IgD-negative memory B cell (primary cell): ENCODE results near the gene HIC1. TPM values are rescaled to one million over a fixed set of nuclear protein-coding genes. Genes with fewer than 3 reads are reported as not detected.
A peak's percentile ranks its signal among the peaks of the same experiment; 100 is the strongest.

Experiments used
- H3K27ac Mint-ChIP-seq, 3 donors: one replicate each; pipeline ENCODE4 v1.8.0; 2020 to 2022; ENCODE audit warnings: mild to moderate bottlenecking in 3 of 3, mixed read lengths in 3 of 3, moderate library complexity in 1 of 3
- H3K27me3 Mint-ChIP-seq: one replicate; pipeline ENCODE4 v1.8.0; 2021; ENCODE audit warnings: mixed read lengths
- H3K36me3 Mint-ChIP-seq: one replicate; pipeline ENCODE4 v1.8.0; 2020; ENCODE audit warnings: mild to moderate bottlenecking, mixed read lengths
- H3K4me1 Mint-ChIP-seq, 3 donors: one replicate each; pipeline ENCODE4 v1.8.0; 2020 to 2022; ENCODE audit warnings: mixed read lengths in 3 of 3, mild to moderate bottlenecking in 1 of 3
- H3K4me3 Mint-ChIP-seq, 4 donors: one replicate each; pipeline ENCODE4 v1.8.0; 2020 to 2022; ENCODE audit warnings: mild to moderate bottlenecking in 4 of 4, mixed read lengths in 4 of 4, moderate library complexity in 3 of 4
- H3K9me3 Mint-ChIP-seq, 3 donors: one replicate each; pipeline ENCODE4 v1.8.0; 2020 to 2021; ENCODE audit warnings: mixed read lengths in 3 of 3, mild to moderate bottlenecking in 1 of 3
- polyA plus RNA-seq: library from polyadenylated mRNA; unstranded; fragments of 300-500 nt; fragmentation: Illumina TruSeq; gene quantifications from one replicate; pipeline ENCODE4 v1.2.3, GENCODE V29; 2021

HIC1 gene
- polyA plus RNA-seq, 1 donor from 2014 or later: 0.88 TPM

DNA sequence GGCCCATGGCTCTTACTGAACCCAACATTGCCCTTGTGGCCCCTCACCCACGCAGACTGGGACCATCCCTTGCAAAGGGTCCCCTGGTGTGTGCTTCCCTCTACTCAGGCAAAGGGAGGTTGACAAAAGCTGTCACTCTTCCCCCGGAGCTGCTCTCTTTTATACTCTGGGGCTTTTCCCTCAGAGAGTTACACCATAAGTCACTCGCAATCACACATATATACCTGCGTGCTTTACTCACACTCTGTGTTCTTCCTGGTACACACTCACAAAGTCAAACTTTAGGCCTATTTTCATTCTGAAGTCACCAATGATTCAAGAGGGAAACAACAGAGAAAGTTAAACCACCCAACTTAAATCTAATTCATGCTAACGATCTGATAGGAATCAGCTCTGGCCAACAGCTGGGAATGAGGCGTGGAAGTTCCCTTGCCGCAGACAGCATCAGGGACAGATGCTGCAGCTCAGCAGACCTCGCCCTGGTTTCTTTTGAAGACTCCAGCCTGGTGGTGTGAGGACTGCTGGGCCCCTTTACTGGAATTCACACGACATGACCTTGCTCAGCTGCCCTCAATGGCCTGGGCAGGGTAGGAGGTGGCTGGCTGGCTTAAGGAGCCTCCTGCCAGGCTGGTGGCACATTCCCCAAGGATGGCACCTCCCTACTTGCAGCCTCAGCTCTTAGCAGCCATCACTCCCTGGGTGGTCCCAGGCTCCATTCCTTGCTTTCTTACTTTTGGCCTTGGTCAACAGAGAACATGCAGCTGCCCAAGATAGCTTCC is 27.3 kb downstream of the HIC1 start:
- no peak overlapping the region for H3K4me3 Mint-ChIP-seq
- H3K36me3 Mint-ChIP-seq: peaks cover 14% of the 10 kb centered on the region
- H3K4me1 Mint-ChIP-seq: peaks cover 8 to 13% (median 11%) of the 10 kb centered on the region in 3 donors
- no peaks in the 10 kb centered on the region for H3K27me3 Mint-ChIP-seq
- no peaks in the 10 kb centered on the region for H3K9me3 Mint-ChIP-seq
- H3K27ac Mint-ChIP-seq: peak overlapping the region in 1 of 3 donors; percentile 71

- Mint-ChIP-seq H3K36me3 (peaks cover 10% of the 10 kb centered on the region), H3K4me3 (no peak overlapping the region), H3K27ac (peak overlapping the region in 2 of 3 donors; percentile 5 to 6), H3K9me3 (no peaks in the 10 kb centered on the region), H3K4me1 (peaks cover 20 to 24% (median 22%) of the 10 kb centered on the region in 3 donors), H3K27me3 (peaks cover 4% of the 10 kb centered on the region)
These were observed 28.7 kb downstream of the HIC1 start for GRCh38 chr17:2083613-2084035.

- Mint-ChIP-seq H3K4me3 (peak overlapping the region in 1 of 4 donors; percentile 67), H3K4me1 (peaks cover 26 to 29% (median 26%) of the 10 kb centered on the region in 3 donors), H3K36me3 (peaks cover 9% of the 10 kb centered on the region), H3K9me3 (no peaks in the 10 kb centered on the region), H3K27ac (no peak overlapping the region), H3K27me3 (peaks cover 4% of the 10 kb centered on the region)
These were observed 29.3 kb downstream of the HIC1 start for GRCh38 chr17:2084036-2084765.

- H3K4me1 Mint-ChIP-seq: peaks cover 31 to 33% (median 32%) of the 10 kb centered on the region in 3 donors
- H3K4me3 Mint-ChIP-seq: no peak overlapping the region
- peaks cover 9% of the 10 kb centered on the region for H3K36me3 Mint-ChIP-seq
- H3K27ac Mint-ChIP-seq: peak overlapping the region in 1 of 3 donors; percentile 84
- peaks cover 4% of the 10 kb centered on the region for H3K27me3 Mint-ChIP-seq
- H3K9me3 Mint-ChIP-seq: no peaks in the 10 kb centered on the region
These were observed 30.1 kb downstream of the HIC1 start for GRCh38 chr17:2084766-2085647.

- Mint-ChIP-seq H3K9me3 (no peaks in the 10 kb centered on the region), H3K36me3 (peaks cover 9% of the 10 kb centered on the region), H3K27ac (peak overlapping the region in 1 of 3 donors; percentile 84), H3K4me1 (peaks cover 34 to 38% (median 35%) of the 10 kb centered on the region in 3 donors), H3K4me3 (no peak overlapping the region), H3K27me3 (peaks cover 4% of the 10 kb centered on the region)
These were observed 30.7 kb downstream of the HIC1 start for GRCh38 chr17:2085648-2085949.

DNA sequence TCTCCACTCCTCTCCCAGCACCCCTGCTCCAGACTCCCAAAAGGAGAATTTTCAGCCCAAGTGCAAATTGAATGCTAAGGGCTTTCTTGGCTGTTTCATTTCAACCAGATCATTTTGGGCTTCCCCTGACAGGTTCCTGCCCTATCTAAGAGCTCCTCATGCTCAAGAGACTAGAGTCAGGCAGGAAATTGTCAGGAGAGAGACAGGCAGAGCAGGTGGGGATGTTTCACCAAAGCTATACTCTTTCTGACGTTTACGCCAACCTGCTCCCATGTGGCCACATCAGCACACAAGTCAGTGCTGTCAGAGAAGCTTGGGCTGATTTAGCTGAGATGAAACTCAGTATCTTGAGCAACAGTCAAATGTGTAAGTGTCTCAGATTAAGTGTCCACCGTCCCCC is 31.4 kb downstream of the HIC1 start:
- peak overlapping the region in 1 of 4 donors; percentile 38 for H3K4me3 Mint-ChIP-seq
- peaks cover 4% of the 10 kb centered on the region for H3K27me3 Mint-ChIP-seq
- H3K9me3 Mint-ChIP-seq: no peaks in the 10 kb centered on the region
- H3K4me1 Mint-ChIP-seq: peaks cover 34 to 44% (median 35%) of the 10 kb centered on the region in 3 donors
- peaks cover 9% of the 10 kb centered on the region for H3K36me3 Mint-ChIP-seq
- H3K27ac Mint-ChIP-seq: peak overlapping the region in 2 of 3 donors; percentile 32 to 70

DNA sequence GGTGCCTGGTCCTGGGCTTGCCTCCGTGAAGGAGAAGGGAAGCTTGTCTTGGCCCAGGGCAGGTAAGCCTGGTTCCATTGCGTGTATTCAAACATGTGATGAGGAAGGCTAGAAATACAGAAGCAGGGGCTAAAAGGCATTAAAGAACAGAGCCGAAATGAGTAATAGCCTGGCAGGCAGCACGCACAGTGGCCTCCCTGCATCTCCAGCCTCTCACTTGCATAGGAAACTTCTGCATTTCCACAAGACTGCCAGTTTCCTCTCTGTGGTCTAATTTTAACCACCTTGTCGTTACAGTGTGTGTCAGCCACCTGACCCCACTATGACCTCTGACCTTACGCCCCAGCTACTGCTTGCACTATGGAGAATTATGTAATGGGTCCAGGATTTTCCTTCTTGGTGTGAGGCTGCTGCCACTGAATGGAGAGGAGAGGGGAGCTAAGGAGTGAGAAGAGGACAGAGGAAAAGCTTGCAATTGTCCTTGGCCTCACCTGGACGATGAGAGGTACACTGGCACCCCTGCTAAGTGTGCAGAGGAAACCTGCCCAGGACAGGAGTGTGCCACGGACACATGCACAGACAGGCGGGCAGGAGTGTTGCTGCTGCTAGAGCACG is 32.8 kb downstream of the HIC1 start:
- H3K36me3 Mint-ChIP-seq: peaks cover 3% of the 10 kb centered on the region
- H3K27ac Mint-ChIP-seq: peak overlapping the region; percentile 32 to 70 (median 33)
- H3K4me3 Mint-ChIP-seq: peak overlapping the region; percentile 54 to 90 (median 74)
- H3K27me3 Mint-ChIP-seq: peaks cover 4% of the 10 kb centered on the region
- H3K9me3 Mint-ChIP-seq: no peaks in the 10 kb centered on the region
- H3K4me1 Mint-ChIP-seq: peaks cover 34 to 50% (median 35%) of the 10 kb centered on the region in 3 donors

- no peaks in the 10 kb centered on the region for H3K9me3 Mint-ChIP-seq
- H3K27ac Mint-ChIP-seq: peak overlapping the region; percentile 48 to 98 (median 85)
- peaks cover 4% of the 10 kb centered on the region for H3K27me3 Mint-ChIP-seq
- peaks cover 28 to 48% (median 29%) of the 10 kb centered on the region in 3 donors for H3K4me1 Mint-ChIP-seq
- peak overlapping the region; percentile 75 to 95 (median 90) for H3K4me3 Mint-ChIP-seq
- H3K36me3 Mint-ChIP-seq: peaks cover 3% of the 10 kb centered on the region
These were observed 34.1 kb downstream of the HIC1 start for GRCh38 chr17:2089021-2089422.

DNA sequence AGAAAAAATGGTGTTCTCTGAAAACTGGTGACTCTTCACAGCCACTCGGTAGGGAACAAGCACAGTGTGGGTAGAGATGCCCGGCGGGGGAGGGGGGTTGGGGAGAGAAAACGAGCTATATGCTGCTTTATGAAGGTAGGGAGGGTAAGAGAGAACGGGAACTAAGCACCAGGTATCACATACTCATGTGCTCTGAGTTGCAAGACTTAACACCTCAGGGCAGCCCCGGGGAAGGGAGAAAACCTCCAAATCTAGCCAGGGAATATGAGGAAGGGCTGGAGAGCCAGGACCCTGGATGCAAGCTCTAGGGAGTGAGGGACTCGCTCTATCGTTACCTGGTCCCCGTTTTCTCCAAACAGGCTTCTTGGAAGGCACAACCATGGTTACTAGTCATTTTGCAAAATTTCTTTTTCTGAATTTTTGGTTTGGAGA is 35.3 kb downstream of the HIC1 start:
- peaks cover 4% of the 10 kb centered on the region for H3K27me3 Mint-ChIP-seq
- peaks cover 26 to 48% (median 28%) of the 10 kb centered on the region in 3 donors for H3K4me1 Mint-ChIP-seq
- H3K4me3 Mint-ChIP-seq: peak overlapping the region; percentile 75 to 95 (median 90)
- no peaks in the 10 kb centered on the region for H3K9me3 Mint-ChIP-seq
- peak overlapping the region; percentile 46 to 98 (median 85) for H3K27ac Mint-ChIP-seq
- H3K36me3 Mint-ChIP-seq: no peaks in the 10 kb centered on the region

GRCh38 chr17:2090804-2091534 is 36.1 kb downstream of the HIC1 start:
- no peaks in the 10 kb centered on the region for H3K9me3 Mint-ChIP-seq
- H3K27ac Mint-ChIP-seq: peak overlapping the region in 1 of 3 donors; percentile 46
- H3K4me3 Mint-ChIP-seq: peak overlapping the region; percentile 50 to 95 (median 83)
- peaks cover 4% of the 10 kb centered on the region for H3K27me3 Mint-ChIP-seq
- H3K36me3 Mint-ChIP-seq: no peaks in the 10 kb centered on the region
- peaks cover 26 to 48% (median 29%) of the 10 kb centered on the region in 3 donors for H3K4me1 Mint-ChIP-seq

- H3K36me3 Mint-ChIP-seq: no peaks in the 10 kb centered on the region
- H3K4me1 Mint-ChIP-seq: peaks cover 21 to 41% (median 23%) of the 10 kb centered on the region in 3 donors
- H3K4me3 Mint-ChIP-seq: peak overlapping the region in 2 of 4 donors; percentile 12 to 39
- no peaks in the 10 kb centered on the region for H3K9me3 Mint-ChIP-seq
- peak overlapping the region in 2 of 3 donors; percentile 23 to 75 for H3K27ac Mint-ChIP-seq
- peaks cover 4% of the 10 kb centered on the region for H3K27me3 Mint-ChIP-seq
These were observed 37.4 kb downstream of the HIC1 start for GRCh38 chr17:2092253-2092652.

DNA sequence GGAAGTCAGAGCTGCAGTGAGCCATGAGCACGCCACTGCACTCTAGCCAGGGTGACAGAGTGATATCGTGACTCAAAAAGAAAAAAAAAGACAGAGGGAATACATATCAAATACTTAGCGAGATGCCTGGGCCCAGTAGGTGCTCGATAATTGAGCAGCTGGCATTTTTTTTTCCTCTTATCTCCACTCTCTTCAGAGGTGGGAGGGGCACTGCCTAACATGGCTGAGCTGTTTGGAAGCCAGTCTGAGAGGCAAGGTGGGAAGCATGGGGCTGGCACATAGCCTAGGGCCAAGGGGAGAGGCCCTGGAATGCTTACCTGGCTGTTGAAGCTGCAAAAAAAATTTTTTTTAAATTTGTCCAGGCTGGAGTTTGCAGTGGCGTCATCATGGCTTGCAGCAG is 38.4 kb downstream of the HIC1 start:
- Mint-ChIP-seq H3K27me3 (no peaks in the 10 kb centered on the region), H3K4me1 (peaks cover 14 to 33% (median 15%) of the 10 kb centered on the region in 3 donors), H3K27ac (no peak overlapping the region), H3K9me3 (no peaks in the 10 kb centered on the region), H3K36me3 (no peaks in the 10 kb centered on the region), H3K4me3 (no peak overlapping the region)

- Mint-ChIP-seq H3K36me3 (no peaks in the 10 kb centered on the region), H3K27me3 (no peaks in the 10 kb centered on the region), H3K4me1 (peaks cover 3 to 18% (median 4%) of the 10 kb centered on the region in 3 donors), H3K4me3 (no peak overlapping the region), H3K27ac (peak overlapping the region in 1 of 3 donors; percentile 34), H3K9me3 (no peaks in the 10 kb centered on the region)
These were observed 40.1 kb downstream of the HIC1 start for GRCh38 chr17:2094891-2095535.
